HEK293 (cell line): Measurements from ENCODE around the gene APRT.
A peak's percentile ranks its signal among the peaks of the same experiment; 100 is the strongest.

Experiments
- GLIS2 ChIP-seq: fragments of 450-650 bp; formaldehyde crosslinking; IDR thresholded peaks from 2 replicates; pipeline ENCODE4 v1.5.1; 2016; ENCODE audit warnings: missing biosample characterization, missing genetic modification characterization
- MZF1 ChIP-seq: fragments of 450-650 bp; formaldehyde crosslinking; IDR thresholded peaks from 2 replicates; pipeline ENCODE4 v1.5.1; 2017; ENCODE audit warnings: missing biosample characterization, missing genetic modification characterization, borderline replicate concordance
- PATZ1 ChIP-seq: fragments of 450-650 bp; formaldehyde crosslinking; IDR thresholded peaks from 2 replicates; pipeline ENCODE4 v1.5.1; 2016; ENCODE audit warnings: missing biosample characterization, missing genetic modification characterization
- SALL2 ChIP-seq: fragments of 450-650 bp; formaldehyde crosslinking; IDR thresholded peaks from 2 replicates; pipeline ENCODE4 v1.5.0; 2017; ENCODE audit warnings: missing biosample characterization, mild to moderate bottlenecking, missing genetic modification characterization, borderline replicate concordance
- YY1 ChIP-seq: fragments of 450-650 bp; formaldehyde crosslinking; IDR thresholded peaks from 2 replicates; pipeline ENCODE4 v1.5.1; 2018; ENCODE audit warnings: missing biosample characterization, missing genetic modification characterization
- ZBTB11 ChIP-seq: fragments of 450-650 bp; formaldehyde crosslinking; conservative IDR thresholded peaks from 2 replicates; pipeline ENCODE4 v1.5.1; 2016; ENCODE audit warnings: low read depth, missing biosample characterization, missing genetic modification characterization
- ZBTB44 ChIP-seq: fragments of 450-650 bp; IDR thresholded peaks from 2 replicates; pipeline ENCODE4 v1.5.1; 2018; ENCODE audit warnings: missing biosample characterization, mild to moderate bottlenecking, missing genetic modification characterization
- ZBTB49 ChIP-seq: fragments of 450-650 bp; formaldehyde crosslinking; IDR thresholded peaks from 2 replicates; pipeline ENCODE4 v1.5.1; 2016; ENCODE audit warnings: missing biosample characterization, missing genetic modification characterization, low read depth
- ZNF174 ChIP-seq: fragments of 450-650 bp; formaldehyde crosslinking; IDR thresholded peaks from 2 replicates; pipeline ENCODE4 v1.5.0; 2017; ENCODE audit warnings: missing biosample characterization, mild to moderate bottlenecking, missing genetic modification characterization
- ZNF2 ChIP-seq: fragments of 450-650 bp; formaldehyde crosslinking; IDR thresholded peaks from 2 replicates; pipeline ENCODE4 v1.5.1; 2016; ENCODE audit warnings: missing biosample characterization, missing genetic modification characterization
- ZNF214 ChIP-seq: fragments of 450-650 bp; formaldehyde crosslinking; IDR thresholded peaks from 2 replicates; pipeline ENCODE4 v1.5.1; 2017; ENCODE audit warnings: missing biosample characterization, mild to moderate bottlenecking, missing genetic modification characterization, borderline replicate concordance
- ZNF24 ChIP-seq: fragments of 450-650 bp; formaldehyde crosslinking; IDR thresholded peaks from 2 replicates; pipeline ENCODE4 v1.5.1; 2016; ENCODE audit warnings: missing biosample characterization, missing genetic modification characterization
- ZNF266 ChIP-seq: fragments of 450-650 bp; formaldehyde crosslinking; IDR thresholded peaks from 2 replicates; pipeline ENCODE4 v1.5.1; 2016; ENCODE audit warnings: missing biosample characterization, missing genetic modification characterization, low read depth
- ZNF274 ChIP-seq, 2 experiments: fragments of 200-500 bp in 1 of 2; fragments of 450-650 bp in 1 of 2; sonication (Bioruptor generic) in 1 of 2; formaldehyde crosslinking in 1 of 2; IDR thresholded peaks; 2 replicates each; pipeline versions ENCODE4 v1.5.1 to v1.6.1; 2014 to 2016; ENCODE audit warnings: borderline replicate concordance in 1 of 2, inconsistent platforms in 1 of 2, low read length in 1 of 2, missing biosample characterization in 1 of 2, missing genetic modification characterization in 1 of 2
- ZNF292 ChIP-seq: fragments of 450-650 bp; formaldehyde crosslinking; IDR thresholded peaks from 2 replicates; pipeline ENCODE4 v1.5.1; 2016; ENCODE audit warnings: low read depth, missing biosample characterization, missing genetic modification characterization, borderline replicate concordance
- ZNF341 ChIP-seq: fragments of 450-650 bp; formaldehyde crosslinking; IDR thresholded peaks from 2 replicates; pipeline ENCODE4; 2016; ENCODE audit warnings: low read depth, missing biosample characterization, missing genetic modification characterization
- ZNF473 ChIP-seq: fragments of 450-650 bp; formaldehyde crosslinking; IDR thresholded peaks from 2 replicates; pipeline ENCODE4 v1.5.1; 2017; ENCODE audit warnings: missing biosample characterization, missing genetic modification characterization
- ZNF521 ChIP-seq: fragments of 450-650 bp; formaldehyde crosslinking; IDR thresholded peaks from 2 replicates; pipeline ENCODE4 v1.5.1; 2017; ENCODE audit warnings: missing biosample characterization, mild to moderate bottlenecking, missing genetic modification characterization
- ZNF544 ChIP-seq: fragments of 450-650 bp; formaldehyde crosslinking; IDR thresholded peaks from 2 replicates; pipeline ENCODE4 v1.5.0; 2017; ENCODE audit warnings: missing biosample characterization, missing genetic modification characterization
- ZNF548 ChIP-seq: fragments of 450-650 bp; formaldehyde crosslinking; IDR thresholded peaks from 2 replicates; pipeline ENCODE4 v1.5.1; 2016; ENCODE audit warnings: missing biosample characterization, missing genetic modification characterization
- ZNF76 ChIP-seq: fragments of 450-650 bp; formaldehyde crosslinking; IDR thresholded peaks from 2 replicates; pipeline ENCODE4; 2016; ENCODE audit warnings: low read depth, missing biosample characterization, missing genetic modification characterization, borderline replicate concordance
- ZNF791 ChIP-seq: fragments of 450-650 bp; formaldehyde crosslinking; IDR thresholded peaks from 2 replicates; pipeline ENCODE4 v1.5.1; 2016; ENCODE audit warnings: missing biosample characterization, missing genetic modification characterization
- ZNF792 ChIP-seq: fragments of 450-650 bp; formaldehyde crosslinking; IDR thresholded peaks from 2 replicates; pipeline ENCODE4 v1.5.1; 2016; ENCODE audit warnings: missing biosample characterization, missing genetic modification characterization
- ZSCAN23 ChIP-seq: fragments of 450-650 bp; formaldehyde crosslinking; IDR thresholded peaks from 2 replicates; pipeline ENCODE4 v1.5.1; 2016; ENCODE audit warnings: missing biosample characterization, missing genetic modification characterization
- ZSCAN30 ChIP-seq: fragments of 450-650 bp; IDR thresholded peaks from 2 replicates; pipeline ENCODE4 v1.5.1; 2018; ENCODE audit warnings: missing biosample characterization, mild to moderate bottlenecking, missing genetic modification characterization, moderate library complexity
- ZSCAN5A ChIP-seq: fragments of 450-650 bp; formaldehyde crosslinking; IDR thresholded peaks from 2 replicates; pipeline ENCODE4 v1.5.1; 2016; ENCODE audit warnings: missing biosample characterization, missing genetic modification characterization
- ZXDB ChIP-seq: fragments of 450-650 bp; formaldehyde crosslinking; IDR thresholded peaks from 2 replicates; pipeline ENCODE4 v1.5.1; 2016; ENCODE audit warnings: missing biosample characterization, missing genetic modification characterization

APRT gene

GRCh38 chr16:88815901-88816589, 4.3 kb upstream of the APRT start (continued):
- TF ChIP-seq SALL2 (no peak), ZNF266 (tag by site-specific recombination) (no peak), MZF1 (tag by site-specific recombination) (no peak), ZSCAN5A (tag by site-specific recombination) (no peak), ZNF548 (tag by site-specific recombination) (no peak), ZNF341 (tag by site-specific recombination) (no peak), ZNF274 (IDR thresholded peaks at IDR 0.05; ENCODE audit: low read length) (no peak), ZNF274 (tag by site-specific recombination; IDR thresholded peaks at IDR 0.05; ENCODE audit: borderline replicate concordance) (no peak), ZNF24 (tag by site-specific recombination) (no peak), ZNF791 (tag by site-specific recombination) (no peak), ZBTB11 (tag by site-specific recombination) (no peak), ZNF292 (no peak), ZNF521 (tag by site-specific recombination) (no peak), ZSCAN23 (tag by site-specific recombination) (no peak), ZSCAN30 (tag by site-specific recombination) (no peak), ZXDB (tag by site-specific recombination) (no peak), ZNF792 (tag by site-specific recombination) (no peak), ZNF2 (tag by site-specific recombination) (0 out of 2 replicates have a peak, but pooled peaks have one; percentile 33), ZNF473 (tag by site-specific recombination) (no peak), ZNF214 (tag by site-specific recombination) (no peak), YY1 (tag by site-specific recombination) (no peak), PATZ1 (tag by site-specific recombination) (no peak), GLIS2 (tag by site-specific recombination) (0 out of 2 replicates have a peak, but pooled peaks have one; percentile 14), ZNF544 (tag by site-specific recombination) (no peak), ZBTB44 (tag by site-specific recombination) (no peak), ZNF174 (tag by site-specific recombination) (no peak), ZNF76 (tag by site-specific recombination) (no peak), ZBTB49 (tag by site-specific recombination) (no peak)
